GM19328 (cell line): ENCODE results near the gene UBTF.

Experiments used
- ATAC-seq: cut with Tn5 transposase; IDR thresholded peaks from one replicate; pipeline ENCODE4 v1.9.1; 2021; ENCODE audit warnings: mild to moderate bottlenecking, moderate library complexity; ENCODE audit not compliant: unreplicated experiment

Gene UBTF

GRCh38 chr17:44197980-44198720, 21.3 kb downstream of the UBTF start:
- no peak for ATAC-seq

- no peak for ATAC-seq
Observed at GRCh38 chr17:44197107-44197506, 22.4 kb downstream of the UBTF start.

- no peak for ATAC-seq
Observed at GRCh38 chr17:44193326-44194084, 26.0 kb downstream of the UBTF start.

- no peak for ATAC-seq
Observed at GRCh38 chr17:44192750-44193149, 26.7 kb downstream of the UBTF start.

- ATAC-seq, result no peak
Observed at GRCh38 chr17:44191941-44192496, 27.5 kb downstream of the UBTF start.

- ATAC-seq, result no peak
Observed at GRCh38 chr17:44191369-44191768, 28.1 kb downstream of the UBTF start.

GRCh38 chr17:44190481-44190880, 29.0 kb downstream of the UBTF start:
- no peak for ATAC-seq

GRCh38 chr17:44188576-44189403, 30.7 kb downstream of the UBTF start:
- no peak for ATAC-seq

- ATAC-seq, result peak; percentile 37
Observed at GRCh38 chr17:44187131-44187899, 32.2 kb downstream of the UBTF start.

GRCh38 chr17:44186307-44187130, 33.0 kb downstream of the UBTF start, which contains the start of gene TMUB2:
TSS of gene TMUB2 (plus strand) at chr17:44186972. CDS start at chr17:44187709, 737 bp downstream.
- ATAC-seq, result peak; percentile 84

- ATAC-seq, result no peak
Observed at GRCh38 chr17:44184212-44184810, 35.2 kb downstream of the UBTF start.

- no peak for ATAC-seq
Observed at GRCh38 chr17:44183024-44183423, 36.5 kb downstream of the UBTF start.

- ATAC-seq, result no peak
Observed at GRCh38 chr17:44178133-44178532, 41.3 kb downstream of the UBTF start.

GRCh38 chr17:44177640-44178039, 41.8 kb downstream of the UBTF start:
- no peak for ATAC-seq

- no peak for ATAC-seq
Observed at GRCh38 chr17:44176671-44177501, 42.6 kb downstream of the UBTF start.

GRCh38 chr17:44176257-44176656, 43.2 kb downstream of the UBTF start:
- ATAC-seq, result no peak

GRCh38 chr17:44174427-44174826, 45.0 kb downstream of the UBTF start:
- no peak for ATAC-seq

- ATAC-seq, result no peak
Observed at GRCh38 chr17:44171931-44172455, 47.5 kb downstream of the UBTF start.
